H1 (cell line): ENCODE data around the gene UBTD1. TPM values are rescaled to one million over a fixed set of nuclear protein-coding genes. Genes with fewer than 3 reads are reported as not detected.

Source experiments
- CTCF ChIA-PET: fragments of 300-600 bp; sonication (Branson Sonifier 250); formaldehyde crosslinking; loops from one replicate; lab custom pipeline; 2021; ENCODE audit not compliant: partially characterized antibody; lab: Charles Lee
- POLR2A ChIA-PET: fragments of 300-600 bp; sonication (Branson Sonifier 250); formaldehyde crosslinking; loops from one replicate; lab custom pipeline; 2021; ENCODE audit warnings: inconsistent platforms; ENCODE audit not compliant: partially characterized antibody; lab: Charles Lee
- DNase-seq, 2 experiments: peaks; one replicate each; pipeline versions ENCODE4 v3.0.0 to v3.0.0-alpha.2; 2010 to 2022; ENCODE audit warnings: low spot score in 2 of 2, low read depth in 1 of 2, mixed read lengths in 1 of 2
- FAIRE-seq: peaks from 2 replicates; lab custom pipeline; 2011; peaks lifted over from hg19 to GRCh38; lab: Jason Lieb, UNC
- H2AFZ ChIP-seq: 2 replicates; pipeline ENCODE4 v1.8.1; 2012; ENCODE audit warnings: low read length, inconsistent platforms
- H2AK5ac ChIP-seq: 2 replicates; pipeline ENCODE4 v1.6.1; 2013; ENCODE audit warnings: low read depth, low read length
- H2BK120ac ChIP-seq: replicated peaks from 2 replicates; pipeline ENCODE3; 2013; ENCODE audit warnings: low read depth, low read length, inconsistent platforms
- H2BK12ac ChIP-seq: 2 replicates; pipeline ENCODE4 v1.6.1; 2013; ENCODE audit warnings: low read depth, low read length
- H2BK15ac ChIP-seq: 2 replicates; pipeline ENCODE4 v1.6.1; 2013; ENCODE audit warnings: low read length
- H2BK20ac ChIP-seq: 2 replicates; pipeline ENCODE4 v1.6.1; 2013; ENCODE audit warnings: low read length
- H2BK5ac ChIP-seq: 2 replicates; pipeline ENCODE4 v1.6.1; 2013; ENCODE audit warnings: low read depth, low read length
- H3K14ac ChIP-seq: 2 replicates; pipeline ENCODE4 v1.6.1; 2013; ENCODE audit warnings: inconsistent platforms; ENCODE audit not compliant: insufficient read length
- H3K18ac ChIP-seq: 2 replicates; pipeline ENCODE4 v1.6.1; 2013; ENCODE audit warnings: low read length; ENCODE audit errors: extremely low read depth
- H3K23ac ChIP-seq: 2 replicates; pipeline ENCODE4 v1.6.1; 2013; ENCODE audit warnings: inconsistent platforms; ENCODE audit not compliant: insufficient read length
- H3K23me2 ChIP-seq: 2 replicates; pipeline ENCODE4 v1.6.1; 2013; ENCODE audit warnings: low read depth, low read length
- H3K27ac ChIP-seq: 2 replicates; pipeline ENCODE4 v1.6.1; 2011; ENCODE audit warnings: low read depth, low read length, inconsistent platforms
- H3K27me3 ChIP-seq, 4 experiments: replicated peaks in 1 of 4; 1 replicate in 1 of 4; 2 replicates in 3 of 4; pipeline versions ENCODE4 v1.6.1 to v1.8.1; 2011 to 2013; ENCODE audit warnings: low read length in 3 of 4, mild to moderate bottlenecking in 3 of 4, inconsistent platforms in 2 of 4, mixed read lengths in 2 of 4, moderate library complexity in 1 of 4; ENCODE audit not compliant: control insufficient read depth in 3 of 4, insufficient read depth in 3 of 4; ENCODE audit errors: extremely low read depth in 1 of 4
- H3K36me3 ChIP-seq, 4 experiments: 2 replicates each; pipeline versions ENCODE4 v1.6.1 to v1.8.1; 2011 to 2013; ENCODE audit warnings: mild to moderate bottlenecking in 4 of 4, low read length in 3 of 4, moderate library complexity in 2 of 4, control low read depth in 1 of 4, inconsistent platforms in 1 of 4; ENCODE audit not compliant: insufficient read depth in 4 of 4, control insufficient read depth in 2 of 4
- H3K4ac ChIP-seq: replicated peaks from 2 replicates; pipeline ENCODE3; 2013; ENCODE audit warnings: low read length, low read depth, mixed read lengths, inconsistent platforms; ENCODE audit not compliant: insufficient read length
- H3K4me1 ChIP-seq, 4 experiments: replicated peaks in 1 of 4; 1 replicate in 1 of 4; 2 replicates in 3 of 4; pipeline versions ENCODE4 v1.6.1 to v1.8.1; 2011 to 2013; ENCODE audit warnings: low read length in 3 of 4, inconsistent platforms in 2 of 4, mixed read lengths in 1 of 4; ENCODE audit not compliant: insufficient read depth in 4 of 4, control insufficient read depth in 3 of 4
- H3K4me2 ChIP-seq, 2 experiments: 2 replicates each; pipeline versions ENCODE4 v1.6.1 to v1.8.1; 2011 to 2013; ENCODE audit warnings: low read depth in 2 of 2, low read length in 2 of 2, control low read depth in 1 of 2, inconsistent platforms in 1 of 2, mild to moderate bottlenecking in 1 of 2; ENCODE audit not compliant: insufficient read depth in 1 of 2
- H3K4me3 ChIP-seq, 4 experiments: fragments of 200-600, 300-600 bp in 1 of 4; sonication (generic), shearing (Covaris generic), sonication (Bioruptor Twin) in 1 of 4; 2 replicates each; pipeline versions ENCODE4 v1.5.1 to v1.8.1; 2011 to 2016; ENCODE audit warnings: low read length in 4 of 4, low read depth in 3 of 4, control low read depth in 2 of 4, inconsistent platforms in 2 of 4, mild to moderate bottlenecking in 2 of 4, mixed read lengths in 1 of 4, moderate library complexity in 1 of 4; ENCODE audit not compliant: insufficient read depth in 2 of 4; ENCODE audit errors: extremely low read depth in 1 of 4
- H3K56ac ChIP-seq: replicated peaks from 2 replicates; pipeline ENCODE3; 2013; ENCODE audit warnings: low read depth, mild to moderate bottlenecking, mixed read lengths, low read length, inconsistent platforms; ENCODE audit not compliant: insufficient read length
- H3K79me1 ChIP-seq: 2 replicates; pipeline ENCODE4 v1.6.1; 2013; ENCODE audit warnings: low read depth, low read length, control low read depth
- H3K79me2 ChIP-seq, 2 experiments: 2 replicates each; pipeline versions ENCODE4 v1.6.1 to v1.8.1; 2012 to 2013; ENCODE audit warnings: low read length in 2 of 2, mild to moderate bottlenecking in 2 of 2, inconsistent platforms in 1 of 2; ENCODE audit not compliant: insufficient read depth in 2 of 2, control insufficient read depth in 1 of 2
- H3K9ac ChIP-seq, 4 experiments: replicated peaks in 1 of 4; 1 replicate in 1 of 4; 2 replicates in 3 of 4; pipeline versions ENCODE4 v1.6.1 to v1.8.1; 2011 to 2013; ENCODE audit warnings: low read depth in 3 of 4, low read length in 3 of 4, control low read depth in 2 of 4, mild to moderate bottlenecking in 2 of 4, moderate library complexity in 2 of 4, inconsistent platforms in 1 of 4; ENCODE audit errors: extremely low read depth in 1 of 4
- H3K9me3 ChIP-seq, 2 experiments: 2 replicates each; pipeline versions ENCODE4 v1.6.1 to v1.8.1; 2012 to 2013; ENCODE audit warnings: mild to moderate bottlenecking in 2 of 2, moderate library complexity in 2 of 2, control low read depth in 1 of 2, inconsistent platforms in 1 of 2, low read depth in 1 of 2, low read length in 1 of 2, mixed read lengths in 1 of 2; ENCODE audit not compliant: insufficient read depth in 2 of 2
- H4K20me1 ChIP-seq, 2 experiments: replicated peaks in 1 of 2; 2 replicates each; pipeline versions ENCODE3 to v1.8.1; 2011 to 2013; ENCODE audit warnings: inconsistent platforms in 2 of 2, low read length in 2 of 2, mild to moderate bottlenecking in 1 of 2; ENCODE audit not compliant: insufficient read depth in 2 of 2, control insufficient read depth in 1 of 2
- H4K5ac ChIP-seq: 2 replicates; pipeline ENCODE4 v1.6.1; 2013; ENCODE audit warnings: low read length, low read depth, mixed read lengths, inconsistent platforms; ENCODE audit not compliant: insufficient read length
- H4K8ac ChIP-seq: 2 replicates; pipeline ENCODE4 v1.8.0; 2013; ENCODE audit warnings: mild to moderate bottlenecking, moderate library complexity, low read length, inconsistent platforms; ENCODE audit not compliant: insufficient read depth; ENCODE audit errors: extremely low read depth
- H4K91ac ChIP-seq: replicated peaks from 2 replicates; pipeline ENCODE3; 2013; ENCODE audit warnings: low read length, mixed read lengths, inconsistent platforms; ENCODE audit not compliant: insufficient read length
- BACH1 ChIP-seq: IDR thresholded peaks from 2 replicates; pipeline ENCODE4 v1.6.1; 2012; ENCODE audit warnings: low read length, improper control_type of control experiment
- BRCA1 ChIP-seq: IDR thresholded peaks from 2 replicates; pipeline ENCODE4 v1.6.1; 2012; ENCODE audit warnings: low read depth, low read length, improper control_type of control experiment
- CEBPB ChIP-seq: IDR thresholded peaks from 2 replicates; pipeline ENCODE4 v1.6.1; 2012; ENCODE audit warnings: low read depth, low read length
- EP300 ChIP-seq, 2 experiments: IDR thresholded peaks; 1 replicate in 1 of 2; 2 replicates in 1 of 2; pipeline ENCODE4 v1.6.1; 2011 to 2012; ENCODE audit warnings: low read depth in 2 of 2, low read length in 2 of 2, mild to moderate bottlenecking in 2 of 2, borderline replicate concordance in 1 of 2, inconsistent platforms in 1 of 2, moderate library complexity in 1 of 2
- JUND ChIP-seq: IDR thresholded peaks from 2 replicates; pipeline ENCODE4 v1.6.1; 2011; ENCODE audit warnings: mild to moderate bottlenecking, improper control_type of control experiment, low read length
- KDM4A ChIP-seq: IDR thresholded peaks from one replicate; pipeline ENCODE4 v1.7.1; 2012; ENCODE audit warnings: low read depth, mild to moderate bottlenecking, moderate library complexity, low read length, inconsistent platforms; ENCODE audit not compliant: severe bottlenecking
- MAFK ChIP-seq: IDR thresholded peaks from 2 replicates; pipeline ENCODE4 v1.6.1; 2012; ENCODE audit warnings: low read depth, mild to moderate bottlenecking, improper control_type of control experiment, low read length
- NANOG ChIP-seq: IDR thresholded peaks from 2 replicates; pipeline ENCODE4 v1.6.1; 2011; ENCODE audit warnings: low read length, low read depth, mild to moderate bottlenecking, inconsistent platforms; ENCODE audit not compliant: insufficient read depth, poor library complexity, severe bottlenecking
- RNF2 ChIP-seq: fragments of 200-900, 300-1000 bp; sonication (generic); IDR thresholded peaks from 2 replicates; pipeline ENCODE4 v1.7.1; 2016; ENCODE audit warnings: borderline replicate concordance, low read depth, mild to moderate bottlenecking, antibody characterized with exemption, low read length; ENCODE audit not compliant: poor library complexity, severe bottlenecking; ENCODE audit errors: missing control alignments
- TAF1 ChIP-seq: IDR thresholded peaks from 2 replicates; pipeline ENCODE4 v1.6.1; 2011; ENCODE audit warnings: mild to moderate bottlenecking, low read depth, low read length
- WGBS, 2 experiments: shearing (Covaris generic) in 1 of 2; methylation state at CpG; one replicate each; pipeline versions ENCODE4 v1.1.6 to v1.1.7; 2013 to 2015; ENCODE audit warnings: low lambda C conversion rate in 2 of 2, mixed read lengths in 2 of 2, inconsistent platforms in 1 of 2, low coverage in 1 of 2, missing lambda C conversion rate in 1 of 2; ENCODE audit not compliant: insufficient replicate concordance in 2 of 2, insufficient coverage in 1 of 2, insufficient read length in 1 of 2; ENCODE audit errors: extremely low coverage in 1 of 2, missing lambda C conversion rate in 1 of 2; 5-methylcytosine and 5-hydroxymethylcytosine counted together
- polyA plus RNA-seq, 7 experiments: library from polyadenylated mRNA; depleted of rRNA in 3 of 7; stranded (reverse) in 5 of 7; unstranded in 2 of 7; fragments of >200 nt in 5 of 7; fragments of 200-250 nt in 2 of 7; gene quantifications; 1 replicate in 5 of 7; 2 replicates in 1 of 7; 4 replicates in 1 of 7; pipeline versions ENCODE4 v1.2.1 to v1.2.3, GENCODE V29; 2011 to 2013; ENCODE audit warnings: missing spikeins in 2 of 7, mixed read lengths in 2 of 7
- total RNA-seq: library from RNA; stranded (reverse); fragmentation: NEBNext Ultra II Directional; extraction: Animal tissue kit (Norgen Biotek cat#: 25700); gene quantifications from 2 replicates; pipeline ENCODE4 v1.2.1, GENCODE V29; 2021

The UBTD1 gene
- total and polyA plus RNA-seq, 2 of the 8 experiments (the other 6 are each of a cell fraction or from before 2014, with no cell fraction given), result 22.3 to 36.2 TPM

GRCh38 chr10:97542169-97543024 is 43.7 kb downstream of the UBTD1 start:
- H3K23ac ChIP-seq, result no peak overlapping the region
- H3K14ac ChIP-seq, result no peak overlapping the region
- no peaks in the 10 kb centered on the region for H4K20me1 ChIP-seq
- no peak overlapping the region for H3K4me3 ChIP-seq
- H3K79me2 ChIP-seq, result peaks cover 0 to 6% of the 10 kb centered on the region in 2 experiments; a peak in 1 of 4 replicates
- WGBS, 2 experiments, result 85% methylated on average over 9 of the region's 9 CpGs; no CpG with 5 or more reads in 1 of the 2 experiments
- H4K8ac ChIP-seq, result peak overlapping the region; percentile 19; the same call in 1 of the 2 replicates
- H3K23me2 ChIP-seq, result no peaks in the 10 kb centered on the region
- no peaks in the 10 kb centered on the region for H3K9me3 ChIP-seq
- H3K79me1 ChIP-seq, result peaks cover 2% of the 10 kb centered on the region; the same call in 1 of the 2 replicates
- peak overlapping the region; percentile 46 for H4K91ac ChIP-seq
- POLR2A ChIA-PET, result interaction anchor here (1.3 to 2.0 kb wide), 3 partner anchors 10 to 16 kb away, joined by 3 to 8 read pairs (median 3); no protein-coding TSS in a partner anchor
- H2BK120ac ChIP-seq, result no peak overlapping the region
- H2AK5ac ChIP-seq, result peak overlapping the region; percentile 93
- H3K36me3 ChIP-seq, result no peaks in the 10 kb centered on the region
- H3K4me1 ChIP-seq, result peaks cover 0 to 21% (median 8%) of the 10 kb centered on the region in 4 experiments; a peak in 6 of 7 replicates
- no peak for DNase-seq
- H3K4ac ChIP-seq, result peak overlapping the region; percentile 27
- no peak overlapping the region; a peak in 1 of 7 replicates for H3K9ac ChIP-seq
- H2AFZ ChIP-seq, result no peak overlapping the region
- no peak overlapping the region for H3K56ac ChIP-seq
- FAIRE-seq, result no peak
- H2BK20ac ChIP-seq, result peak overlapping the region; percentile 61; the same call in 1 of the 2 replicates
- H3K4me2 ChIP-seq, result no peak overlapping the region
- peak overlapping the region; percentile 78 for H3K18ac ChIP-seq
- CTCF ChIA-PET, result interaction anchor here (0.7 to 14.7 kb wide), 10 partner anchors 9 to 123 kb away, joined by 3 to 388 read pairs (median 10); partner anchors contain the start of gene ANKRD2
- peak overlapping the region; percentile 75; the same call in 1 of the 2 replicates for H2BK12ac ChIP-seq
- 0 out of 2 replicates have a peak overlapping the region, but pooled peaks have one; percentile 46 for H2BK15ac ChIP-seq
- H3K27ac ChIP-seq, result peak overlapping the region; percentile 32; the same call in 1 of the 2 replicates
- no peaks in the 10 kb centered on the region for H3K27me3 ChIP-seq
- peak overlapping the region; percentile 81 for H2BK5ac ChIP-seq
- no peak overlapping the region for H4K5ac ChIP-seq
- TF ChIP-seq BACH1 (peak; percentile 64; the same call in 1 of the 2 replicates), MAFK (peak; percentile 43; the same call in 1 of the 2 replicates), BRCA1 (no peak), RNF2 (no peak), TAF1 (no peak), JUND (0 out of 2 replicates have a peak, but pooled peaks have one; percentile 28), EP300 (IDR thresholded peaks at IDR 0.05; ENCODE audit: borderline replicate concordance in 1 of 2, low read depth in 2 of 2, low read length in 2 of 2) (0 out of 3 replicates have a peak, but pooled peaks of 1 of the 2 experiments have one; percentile 11), NANOG (no peak), KDM4A (no peak), CEBPB (no peak)
